GM18870 (cell line): ENCODE results near the gene CLEC4D.
"Not testable (repeated sequence)": the region's sequence is repeated elsewhere in the genome, so short reads cannot be mapped to it uniquely, and the experiment has no call there.

Experiments used
- ATAC-seq: cut with Tn5 transposase; IDR thresholded peaks from one replicate; pipeline ENCODE4 v1.9.1; 2021; ENCODE audit warnings: moderate library complexity; ENCODE audit not compliant: unreplicated experiment

CLEC4D gene

DNA sequence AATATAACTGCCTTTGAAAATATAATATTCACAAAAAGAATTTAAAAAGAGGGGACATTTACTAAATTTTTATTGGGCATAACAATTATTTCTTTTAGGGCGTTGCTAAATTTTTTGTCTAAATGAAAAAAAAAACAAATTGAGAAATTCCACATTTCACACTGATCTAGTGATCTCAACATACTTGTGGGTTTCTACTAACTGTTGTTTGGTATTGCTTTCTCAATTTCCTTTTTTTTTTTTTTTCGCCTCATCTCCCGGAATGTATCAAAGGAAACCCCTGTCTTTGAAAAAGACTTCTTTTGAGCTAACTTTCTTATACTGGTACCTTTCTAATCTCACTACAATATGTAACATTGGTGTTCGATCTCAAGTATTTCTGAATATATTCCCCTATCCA is at the start of gene CLEC4D:
TSS of gene CLEC4D (plus strand) at position 248 of the 400 bp plus-strand sequence. CDS start 230 bp downstream, outside the sequence.
- ATAC-seq: no peak

DNA sequence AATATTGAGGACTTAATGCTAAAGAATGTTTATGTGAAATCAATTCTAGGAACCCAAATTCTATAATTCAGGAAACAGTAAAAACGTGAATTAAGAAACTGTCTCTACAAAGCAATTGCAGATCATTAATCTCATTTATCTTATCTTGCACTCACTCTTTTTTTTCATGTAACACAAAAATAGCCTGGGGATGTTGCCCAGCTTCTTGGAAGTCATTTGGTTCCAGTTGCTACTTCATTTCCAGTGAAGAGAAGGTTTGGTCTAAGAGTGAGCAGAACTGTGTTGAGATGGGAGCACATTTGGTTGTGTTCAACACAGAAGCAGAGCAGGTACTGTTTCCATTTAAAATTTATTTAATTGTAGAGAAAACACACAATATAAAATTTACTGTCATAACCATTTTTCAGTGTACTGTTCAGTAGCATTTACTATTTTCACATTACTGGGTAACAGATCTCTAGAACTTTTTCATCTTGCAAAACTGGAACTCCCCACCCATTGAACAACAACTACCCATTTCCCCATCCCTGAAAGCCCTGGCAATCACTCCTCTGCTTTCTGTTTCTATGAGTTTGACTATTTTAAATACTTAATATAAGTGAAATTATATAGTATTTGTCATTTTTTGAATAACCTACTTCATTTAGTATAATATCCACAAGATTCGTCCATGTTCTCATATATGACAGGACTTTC is 47.9 kb upstream of the CLEC4D start:
- ATAC-seq: no peak

DNA sequence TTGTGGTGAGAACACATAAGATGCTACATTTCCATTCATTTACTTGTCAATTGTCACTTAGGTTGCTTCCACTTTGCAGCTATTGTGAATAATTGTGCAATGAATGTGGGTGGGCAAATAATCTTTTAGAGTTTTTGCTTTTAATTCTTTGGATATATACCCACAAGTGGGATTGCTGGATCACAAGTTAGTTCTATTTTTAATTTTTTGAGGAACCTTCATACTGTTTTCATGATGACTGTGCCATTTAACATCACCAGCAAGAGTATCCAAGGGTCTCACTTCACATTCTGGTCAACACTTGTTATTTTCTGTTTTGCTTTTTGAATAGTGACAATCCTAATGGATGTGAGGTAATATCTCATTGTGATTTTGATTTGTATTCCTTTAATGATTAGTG is 47.1 kb upstream of the CLEC4D start:
- ATAC-seq: no peak

GRCh38 chr12:8471090-8471489 is 42.2 kb upstream of the CLEC4D start:
- no peak for ATAC-seq

DNA sequence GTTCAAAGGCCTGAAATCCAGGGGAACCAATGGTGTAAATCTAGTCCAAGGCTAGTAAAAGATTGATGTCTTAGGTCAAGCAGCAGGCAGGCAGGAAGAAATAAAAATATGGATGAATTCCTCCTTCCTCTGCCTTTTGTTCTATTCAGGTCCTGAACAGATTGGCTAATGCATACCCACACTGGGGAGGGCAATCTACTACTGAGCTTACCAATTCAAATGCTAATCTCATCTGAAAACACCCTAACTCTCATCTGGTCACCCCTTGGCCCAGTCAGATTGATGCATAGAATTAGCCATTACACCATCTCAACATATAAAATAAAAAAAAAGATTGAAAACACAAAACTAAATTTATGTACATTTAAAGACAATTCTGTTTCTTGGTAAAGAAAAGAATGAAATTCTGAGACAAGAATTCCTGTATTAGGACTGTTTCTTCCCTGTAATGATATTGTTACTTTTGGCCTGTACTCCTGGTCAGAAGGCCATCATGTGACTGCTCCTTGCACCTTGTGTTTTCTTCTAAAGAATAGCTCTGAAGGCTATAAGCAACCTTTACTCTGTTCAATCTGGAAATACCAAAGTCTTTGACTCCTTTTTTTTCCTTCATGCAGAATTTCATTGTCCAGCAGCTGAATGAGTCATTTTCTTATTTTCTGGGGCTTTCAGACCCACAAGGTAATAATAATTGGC is 37.6 kb upstream of the CLEC4D start:
- no peak for ATAC-seq

DNA sequence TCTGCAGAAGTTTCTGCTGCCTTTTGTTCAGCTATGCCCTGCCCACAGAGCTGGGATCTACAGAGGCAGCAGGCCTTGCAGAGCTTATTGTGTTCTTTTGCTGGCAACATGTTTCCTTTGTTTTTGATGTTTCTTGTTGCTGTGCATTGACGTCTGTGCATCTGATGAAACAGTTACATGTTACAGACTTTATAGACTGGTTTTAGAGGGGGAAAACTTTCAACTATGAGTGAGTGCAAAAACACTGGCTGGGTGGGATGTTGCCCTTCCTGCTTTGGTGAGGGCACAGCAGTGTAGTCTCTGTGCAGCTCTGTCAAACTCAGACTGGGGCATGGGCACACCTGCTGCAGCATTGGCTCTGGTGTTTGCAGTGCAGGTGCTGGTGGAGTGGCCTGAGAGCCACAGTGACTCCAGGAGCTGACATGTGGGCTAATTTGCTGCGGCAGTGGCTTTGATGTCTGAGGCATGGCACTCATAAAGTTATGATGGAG is 30.7 kb upstream of the CLEC4D start:
- no peak for ATAC-seq

DNA sequence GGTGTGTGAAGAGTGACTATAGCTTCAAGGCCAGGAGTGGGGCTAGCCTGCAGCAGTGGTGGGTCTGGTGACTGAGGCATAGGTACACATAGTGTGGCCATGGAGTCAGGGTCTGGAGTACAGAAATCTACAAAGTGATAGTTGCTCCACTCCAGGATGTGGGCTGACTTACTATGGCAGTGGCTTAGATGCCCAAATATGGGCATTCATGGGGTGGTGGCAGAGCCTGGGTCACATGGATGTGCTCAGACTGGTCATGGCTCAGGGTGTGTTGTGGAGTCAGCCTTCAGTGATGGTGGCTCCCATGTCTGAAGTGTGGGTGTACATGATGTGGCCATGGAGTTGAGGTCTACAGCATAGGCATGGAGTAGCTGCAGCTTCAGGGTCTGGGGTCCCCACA is 30.2 kb upstream of the CLEC4D start:
- ATAC-seq: no peak

- ATAC-seq: no peak
Observed at GRCh38 chr12:8491646-8492530, 21.4 kb upstream of the CLEC4D start.

GRCh38 chr12:8493084-8493483 is 20.2 kb upstream of the CLEC4D start:
- peak; percentile 95 for ATAC-seq

DNA sequence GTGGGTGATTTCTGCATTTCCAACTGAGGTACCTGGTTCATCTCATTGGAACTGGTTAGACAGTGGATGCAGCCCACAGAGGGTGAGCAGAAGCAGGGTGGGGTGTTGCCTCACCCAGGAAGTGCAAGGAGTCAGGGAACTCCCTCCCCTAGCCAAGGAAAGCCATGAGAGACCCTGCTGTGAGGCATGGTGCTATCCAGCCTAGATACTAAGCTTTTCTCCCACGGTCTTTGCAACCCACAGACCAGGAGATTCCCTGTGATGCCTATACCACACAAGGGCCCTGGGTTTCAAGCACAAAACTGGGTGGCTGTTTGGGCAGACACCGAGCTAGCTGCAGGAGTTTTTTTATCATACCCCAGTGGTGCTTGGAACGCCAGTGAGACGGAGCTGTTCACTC is 17.6 kb upstream of the CLEC4D start:
- ATAC-seq: not testable (repeated sequence)

GRCh38 chr12:8496074-8496473 is 17.2 kb upstream of the CLEC4D start:
- ATAC-seq: not testable (repeated sequence)

GRCh38 chr12:8499616-8500015 is 13.7 kb upstream of the CLEC4D start:
- no peak for ATAC-seq

DNA sequence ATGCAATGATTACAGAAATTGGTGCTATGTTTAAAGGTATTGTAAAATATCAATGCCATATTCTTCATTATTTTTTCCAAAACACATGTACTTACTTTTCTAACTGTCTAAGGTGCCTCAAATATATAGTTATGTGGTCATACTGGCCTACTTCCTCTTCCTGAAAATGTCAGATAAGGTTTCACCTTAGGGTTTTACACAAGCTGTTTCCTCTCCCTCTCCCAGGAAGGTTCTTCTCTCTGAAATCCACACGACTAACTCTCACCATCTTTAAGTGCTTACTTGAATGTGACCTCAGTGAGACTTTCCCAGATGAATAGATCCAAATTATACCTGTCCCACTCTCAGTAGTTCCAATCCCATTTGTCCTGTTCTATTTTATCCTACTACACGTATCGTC is 11.6 kb upstream of the CLEC4D start:
- no peak for ATAC-seq

GRCh38 chr12:8504351-8504750 is 9.0 kb upstream of the CLEC4D start:
- ATAC-seq: no peak

- ATAC-seq: no peak
Observed at GRCh38 chr12:8507596-8507995, 5.7 kb upstream of the CLEC4D start.

DNA sequence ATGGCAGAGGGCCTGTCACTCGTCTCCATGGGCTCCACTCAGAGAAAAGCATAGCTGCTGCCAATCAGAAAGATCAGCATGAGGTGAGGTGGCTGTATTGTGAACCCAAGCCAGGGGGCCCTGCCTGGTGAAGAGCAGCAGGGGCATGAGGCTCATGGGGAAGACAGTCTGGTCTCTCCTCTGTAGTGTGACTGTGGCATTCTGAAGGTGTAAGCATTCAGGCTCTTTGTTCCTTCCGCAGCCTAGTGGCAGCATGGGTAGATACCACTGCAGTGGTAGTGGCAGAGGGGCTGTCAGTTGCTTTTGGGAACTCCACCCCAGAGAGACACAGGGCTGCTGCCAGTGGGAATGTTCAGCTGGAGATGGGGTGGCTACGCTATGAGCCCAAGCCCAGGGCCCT is 5.1 kb upstream of the CLEC4D start:
- no peak for ATAC-seq

- ATAC-seq: no peak
Observed at GRCh38 chr12:8508910-8509841, 4.1 kb upstream of the CLEC4D start.

DNA sequence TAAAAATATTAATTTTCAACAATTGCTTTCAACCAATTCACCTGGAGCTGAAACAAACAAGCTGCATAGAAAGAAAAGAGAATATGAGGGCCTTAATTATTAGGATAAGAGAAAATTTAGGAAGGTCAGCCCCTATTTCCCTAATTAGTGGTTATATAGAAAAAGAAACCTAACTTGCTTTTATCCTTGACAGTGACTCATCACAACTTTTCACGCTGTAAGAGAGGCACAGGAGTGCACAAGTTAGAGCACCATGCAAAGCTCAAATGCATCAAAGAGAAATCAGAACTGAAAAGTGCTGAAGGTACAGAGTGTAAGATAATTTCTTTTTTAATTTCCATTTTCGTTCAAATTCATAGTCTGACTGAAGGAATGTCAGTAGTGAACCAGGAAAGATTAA is 4.7 kb downstream of the CLEC4D start:
- no peak for ATAC-seq

DNA sequence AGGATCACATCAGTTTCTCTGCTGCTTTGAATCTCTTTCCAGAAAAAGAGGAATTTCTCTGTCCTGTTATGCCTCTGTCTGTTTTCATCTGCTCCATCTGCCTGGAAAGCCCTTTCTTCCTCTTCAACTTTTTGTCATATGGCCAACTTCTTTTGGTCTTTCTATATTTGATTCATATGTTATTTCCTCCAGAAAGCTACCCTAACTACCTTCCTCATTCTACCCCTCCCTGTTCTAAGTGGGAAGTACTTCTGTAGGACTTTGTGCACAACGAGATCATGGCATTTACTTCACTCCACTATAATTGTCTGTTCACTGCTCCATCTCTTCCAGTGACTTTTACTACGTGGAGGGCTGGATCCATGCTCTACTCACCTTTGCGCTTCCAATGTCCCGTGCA is 5.9 kb downstream of the CLEC4D start:
- ATAC-seq: no peak
